Measurements from ENCODE around the gene ALK. TPM values are rescaled to one million over a fixed set of nuclear protein-coding genes. Genes with fewer than 3 reads are reported as not detected.

The ALK gene
- total RNA-seq, 4 donors from 2014 or later, result 0.19 TPM; not detected in 3

DNA sequence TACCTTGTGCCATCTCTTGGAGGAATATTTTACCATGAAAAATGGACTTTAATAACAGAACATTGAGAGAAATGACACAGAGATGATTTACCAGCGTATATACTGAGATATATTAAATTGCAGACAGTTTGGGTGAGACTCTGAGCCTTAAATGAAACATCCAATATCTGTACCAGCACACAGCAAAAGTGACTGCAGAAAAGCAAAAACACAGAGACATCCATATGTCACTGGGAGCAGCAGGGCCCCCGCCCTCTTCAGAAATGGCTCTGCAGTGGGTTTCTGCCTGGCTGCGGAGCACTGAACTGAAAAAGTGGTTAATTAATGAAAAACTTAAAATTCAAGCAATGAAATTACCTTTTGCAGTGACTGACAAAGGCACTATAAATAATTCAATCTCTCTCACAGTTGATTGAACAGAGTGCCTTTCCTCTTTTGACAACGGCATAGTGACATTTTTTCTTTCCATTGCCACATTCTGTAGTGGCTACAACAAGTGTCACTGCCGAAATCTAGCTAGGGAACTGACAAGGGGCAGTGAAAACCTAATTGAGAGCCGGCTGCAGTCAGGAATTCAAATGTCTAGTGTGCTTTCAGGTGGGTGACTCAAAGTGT is 353.4 kb downstream of the ALK start:
- TF ChIP-seq POLR2A (IDR thresholded peaks at IDR 0.05), result no peak
- TF ChIP-seq, protein P1, sequence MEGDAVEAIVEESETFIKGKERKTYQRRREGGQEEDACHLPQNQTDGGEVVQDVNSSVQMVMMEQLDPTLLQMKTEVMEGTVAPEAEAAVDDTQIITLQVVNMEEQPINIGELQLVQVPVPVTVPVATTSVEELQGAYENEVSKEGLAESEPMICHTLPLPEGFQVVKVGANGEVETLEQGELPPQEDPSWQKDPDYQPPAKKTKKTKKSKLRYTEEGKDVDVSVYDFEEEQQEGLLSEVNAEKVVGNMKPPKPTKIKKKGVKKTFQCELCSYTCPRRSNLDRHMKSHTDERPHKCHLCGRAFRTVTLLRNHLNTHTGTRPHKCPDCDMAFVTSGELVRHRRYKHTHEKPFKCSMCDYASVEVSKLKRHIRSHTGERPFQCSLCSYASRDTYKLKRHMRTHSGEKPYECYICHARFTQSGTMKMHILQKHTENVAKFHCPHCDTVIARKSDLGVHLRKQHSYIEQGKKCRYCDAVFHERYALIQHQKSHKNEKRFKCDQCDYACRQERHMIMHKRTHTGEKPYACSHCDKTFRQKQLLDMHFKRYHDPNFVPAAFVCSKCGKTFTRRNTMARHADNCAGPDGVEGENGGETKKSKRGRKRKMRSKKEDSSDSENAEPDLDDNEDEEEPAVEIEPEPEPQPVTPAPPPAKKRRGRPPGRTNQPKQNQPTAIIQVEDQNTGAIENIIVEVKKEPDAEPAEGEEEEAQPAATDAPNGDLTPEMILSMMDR (IDR thresholded peaks at IDR 0.05), result no peak
- Histone ChIP-seq H3K4me1 (no peaks in the 10 kb centered on the region), H3K9me3 (no peaks in the 10 kb centered on the region), H3K27ac (no peak overlapping the region), H3K4me3 (no peak overlapping the region), H3K36me3 (no peaks in the 10 kb centered on the region), H3K27me3 (no peaks in the 10 kb centered on the region)
- 83 to 88% methylated on average over 6 of the region's 6 CpGs for WGBS, 2 donors
- intact Hi-C loops (cut with DNase I), result no loop called here
- no peak for DNase-seq

DNA sequence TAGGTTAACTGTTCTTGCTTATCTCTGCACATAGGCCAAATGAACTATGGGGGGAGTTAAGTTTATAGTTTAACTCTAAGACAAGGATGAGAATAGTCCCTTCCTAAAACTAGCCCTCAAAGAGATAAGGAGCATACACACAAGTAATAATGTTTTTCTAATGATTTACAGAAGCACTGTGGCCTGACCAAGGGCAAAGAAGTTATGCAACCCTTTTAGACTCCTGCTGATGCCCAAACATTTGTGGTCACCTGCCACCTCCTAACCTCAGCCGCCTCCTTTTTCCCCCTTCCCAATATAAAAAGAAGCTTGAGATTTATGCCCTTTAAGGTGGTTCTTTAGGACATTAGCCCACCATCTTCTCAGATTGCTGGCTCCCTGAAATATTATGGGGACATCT is 357.7 kb downstream of the ALK start:
- intact Hi-C loops (cut with DNase I), result no loop called here
- WGBS, 2 donors, result 95 to 96% methylated on average over 1 of the region's 1 CpG

DNA sequence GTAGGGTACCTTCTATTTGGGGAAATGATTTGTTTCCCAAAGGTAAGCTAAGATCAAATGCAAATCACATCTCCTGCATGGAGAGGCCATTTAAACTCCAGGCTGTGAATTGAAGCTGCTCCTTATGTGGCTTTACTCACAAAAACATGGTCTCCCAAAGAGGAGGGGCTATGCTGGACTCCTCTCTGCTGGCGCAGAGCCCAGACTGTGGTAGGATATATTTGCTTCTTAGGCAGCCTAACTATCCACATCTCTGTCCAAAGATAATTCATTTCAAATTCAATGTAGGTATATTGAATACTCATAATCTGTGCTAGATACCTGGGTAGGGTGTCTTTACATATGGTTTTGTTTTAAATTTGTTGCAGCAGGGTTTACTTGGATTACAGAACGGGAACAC is 358.5 kb downstream of the ALK start:
- intact Hi-C loops (cut with DNase I), result no loop called here
- H3K27ac ChIP-seq, result no peak overlapping the region
- no peak overlapping the region for H3K4me3 ChIP-seq
- no peaks in the 10 kb centered on the region for H3K36me3 ChIP-seq
- WGBS, 2 donors, result 80 to 95% methylated on average over 2 of the region's 2 CpGs
- DNase-seq, result no peak
- no peaks in the 10 kb centered on the region for H3K9me3 ChIP-seq
- H3K27me3 ChIP-seq, result no peaks in the 10 kb centered on the region
- H3K4me1 ChIP-seq, result no peaks in the 10 kb centered on the region
- no peak for TF ChIP-seq POLR2A (IDR thresholded peaks at IDR 0.05)
- TF ChIP-seq, protein P1 (IDR thresholded peaks at IDR 0.05), result no peak

More for the DNA sequence above, 357.7 kb downstream of the ALK start:
- no peaks in the 10 kb centered on the region for H3K4me1 ChIP-seq
- H3K9me3 ChIP-seq, result no peaks in the 10 kb centered on the region
- H3K27ac ChIP-seq, result no peak overlapping the region
- no peak for DNase-seq
- no peaks in the 10 kb centered on the region for H3K36me3 ChIP-seq
- no peak overlapping the region for H3K4me3 ChIP-seq
- H3K27me3 ChIP-seq, result no peaks in the 10 kb centered on the region
- TF ChIP-seq, protein P1 (IDR thresholded peaks at IDR 0.05), result no peak
- TF ChIP-seq POLR2A (IDR thresholded peaks at IDR 0.05), result no peak

DNA sequence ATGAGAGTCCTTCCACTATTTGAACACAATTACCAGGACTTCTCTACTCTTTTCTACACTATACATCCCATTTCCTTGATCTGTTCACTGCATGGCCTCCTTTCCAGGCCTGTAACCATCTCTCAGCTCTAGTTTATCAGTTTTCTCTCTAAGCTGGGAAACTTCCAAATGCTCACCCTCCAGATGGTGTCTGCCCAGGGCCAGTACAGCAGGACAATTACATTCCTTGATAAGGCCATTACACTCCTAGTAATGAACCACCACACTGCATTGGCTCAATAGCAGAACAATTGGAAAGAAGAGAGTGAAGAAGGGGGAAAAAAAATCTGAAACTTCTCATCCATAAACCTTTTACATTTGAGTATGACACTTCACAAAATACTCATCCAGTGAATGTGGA is 359.1 kb downstream of the ALK start:
- TF ChIP-seq, protein P1 (IDR thresholded peaks at IDR 0.05), result no peak
- no peak for TF ChIP-seq POLR2A (IDR thresholded peaks at IDR 0.05)
- Histone ChIP-seq H3K36me3 (no peaks in the 10 kb centered on the region), H3K27me3 (no peaks in the 10 kb centered on the region), H3K4me3 (no peak overlapping the region), H3K4me1 (no peaks in the 10 kb centered on the region), H3K9me3 (no peaks in the 10 kb centered on the region), H3K27ac (no peak overlapping the region)
- intact Hi-C loops (cut with DNase I), result no loop called here
- DNase-seq, result no peak

DNA sequence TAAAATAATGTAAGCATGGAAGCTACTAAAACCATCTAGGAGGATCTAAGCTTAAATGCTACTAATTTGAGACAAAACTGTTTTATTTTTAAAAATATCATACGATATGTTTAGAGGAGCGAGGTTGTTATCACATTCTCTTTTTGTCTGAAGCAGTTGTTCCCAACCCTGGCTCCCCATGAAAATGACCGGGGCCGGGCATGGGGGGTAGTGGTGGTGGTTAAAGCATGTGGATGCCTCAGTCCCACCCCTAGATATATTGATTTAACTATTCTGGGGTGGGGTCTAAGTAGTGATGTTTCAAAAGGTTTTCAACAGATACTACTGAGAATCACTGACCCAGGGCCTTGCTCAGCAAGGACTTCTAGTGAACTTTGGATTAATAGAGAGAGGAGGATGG is 359.8 kb downstream of the ALK start:
- intact Hi-C loops (cut with DNase I), result no loop called here
- Histone ChIP-seq H3K4me1 (no peaks in the 10 kb centered on the region), H3K36me3 (no peaks in the 10 kb centered on the region), H3K9me3 (no peaks in the 10 kb centered on the region), H3K27ac (no peak overlapping the region), H3K27me3 (no peaks in the 10 kb centered on the region), H3K4me3 (no peak overlapping the region)
- WGBS, 2 donors, result 85 to 91% methylated on average over 4 of the region's 4 CpGs
- no peak for TF ChIP-seq POLR2A (IDR thresholded peaks at IDR 0.05)
- TF ChIP-seq, protein P1 (IDR thresholded peaks at IDR 0.05), result no peak
- no peak for DNase-seq
